DMS153 (cell line): ENCODE results near the gene PFKFB2.
"Not testable (repeated sequence)": the region's sequence is repeated elsewhere in the genome, so short reads cannot be mapped to it uniquely, and the experiment has no call there.

Source experiments
- DNase-seq: peaks from one replicate; lab custom pipeline; 2025; lab: John Stamatoyannopoulos, UW

Gene PFKFB2

GRCh38 chr1:207039380-207040180, 13.5 kb upstream of the PFKFB2 start:
- no peak for DNase-seq

GRCh38 chr1:207040181-207040533, 12.9 kb upstream of the PFKFB2 start:
- no peak for DNase-seq

- DNase-seq, result not testable (repeated sequence)
Observed at GRCh38 chr1:207041397-207041796, 11.7 kb upstream of the PFKFB2 start.

- DNase-seq, result no peak
Observed at GRCh38 chr1:207045453-207045852, 7.6 kb upstream of the PFKFB2 start.

DNA sequence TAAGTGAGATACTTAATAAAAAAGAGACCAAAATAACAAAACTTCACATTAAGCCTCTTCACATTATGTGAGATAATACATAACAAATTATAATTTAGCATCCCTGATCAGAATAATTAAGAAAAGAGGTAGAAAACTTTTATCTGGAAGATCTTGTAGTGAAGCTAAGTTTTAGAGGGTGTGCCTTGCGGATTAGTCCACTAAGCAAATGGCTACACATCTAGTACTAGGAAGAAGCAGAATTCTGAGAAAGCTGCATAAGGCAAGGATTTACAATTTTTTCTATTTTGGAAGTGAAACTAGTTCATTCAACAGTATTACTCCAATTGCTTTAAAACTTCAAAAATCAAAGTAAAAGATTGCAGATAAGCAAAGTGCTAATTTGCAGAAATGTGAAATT, 5.6 kb upstream of the PFKFB2 start:
- DNase-seq, result no peak

GRCh38 chr1:207048041-207048440, 5.0 kb upstream of the PFKFB2 start:
- DNase-seq, result no peak

DNA sequence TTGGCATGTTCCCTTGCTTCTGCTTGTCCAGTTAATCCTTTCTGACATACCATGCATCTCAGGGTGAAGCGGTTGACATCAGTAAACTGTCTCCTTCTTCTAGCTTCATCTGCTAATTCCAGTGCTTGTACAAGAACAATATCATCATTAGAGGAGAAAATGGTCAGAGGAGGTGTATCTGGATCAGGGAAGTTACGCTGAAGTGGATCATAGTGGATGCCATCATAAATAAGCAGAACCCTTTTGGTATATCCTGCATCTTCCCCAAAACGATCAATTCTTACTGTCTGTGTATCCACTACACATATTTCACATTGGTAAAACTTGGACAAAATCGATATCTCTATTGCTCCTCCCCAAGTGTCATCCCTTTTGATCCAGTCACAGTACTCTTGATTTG, 4.0 kb upstream of the PFKFB2 start:
- DNase-seq, result no peak

- no peak for DNase-seq
Observed at GRCh38 chr1:207049514-207049913, 3.6 kb upstream of the PFKFB2 start.

- peak; percentile 53 for DNase-seq
Observed at GRCh38 chr1:207049974-207050391, 3.1 kb upstream of the PFKFB2 start.

DNA sequence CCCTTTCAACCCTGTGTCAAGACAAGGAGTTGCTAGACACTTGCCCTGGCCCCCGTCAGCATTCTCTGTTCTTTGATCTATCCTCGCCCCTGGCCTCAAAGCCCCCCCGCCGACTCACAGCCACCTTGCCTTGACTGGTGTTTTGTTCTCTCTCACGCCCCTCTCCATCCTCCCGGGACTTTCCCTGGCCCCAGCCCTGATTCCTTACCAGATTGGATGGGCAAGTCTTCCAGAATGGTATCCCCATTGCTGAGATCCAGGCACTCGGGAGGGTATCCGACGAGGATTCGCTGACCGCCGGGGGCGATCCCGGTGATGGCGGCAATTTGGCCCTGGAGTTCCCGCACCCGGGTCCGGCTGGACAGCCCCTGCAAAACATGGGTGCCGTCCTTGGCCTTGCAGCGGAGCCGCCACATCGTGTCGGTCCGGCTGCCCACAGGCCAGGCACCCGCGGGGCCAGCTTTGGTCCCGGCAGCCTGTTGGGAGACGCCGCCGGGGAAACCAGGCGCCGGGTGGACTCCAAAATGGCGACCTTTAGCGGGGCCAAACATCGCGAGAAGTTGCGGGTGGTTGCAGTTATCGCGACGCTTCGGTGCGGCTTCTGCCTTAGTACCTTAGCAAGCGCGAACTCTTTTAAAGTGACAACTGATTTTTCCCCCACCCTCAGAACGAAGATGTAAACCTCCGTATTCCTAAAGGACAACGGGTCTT, 2.4 kb upstream of the PFKFB2 start:
- DNase-seq, result peak; percentile 91

DNA sequence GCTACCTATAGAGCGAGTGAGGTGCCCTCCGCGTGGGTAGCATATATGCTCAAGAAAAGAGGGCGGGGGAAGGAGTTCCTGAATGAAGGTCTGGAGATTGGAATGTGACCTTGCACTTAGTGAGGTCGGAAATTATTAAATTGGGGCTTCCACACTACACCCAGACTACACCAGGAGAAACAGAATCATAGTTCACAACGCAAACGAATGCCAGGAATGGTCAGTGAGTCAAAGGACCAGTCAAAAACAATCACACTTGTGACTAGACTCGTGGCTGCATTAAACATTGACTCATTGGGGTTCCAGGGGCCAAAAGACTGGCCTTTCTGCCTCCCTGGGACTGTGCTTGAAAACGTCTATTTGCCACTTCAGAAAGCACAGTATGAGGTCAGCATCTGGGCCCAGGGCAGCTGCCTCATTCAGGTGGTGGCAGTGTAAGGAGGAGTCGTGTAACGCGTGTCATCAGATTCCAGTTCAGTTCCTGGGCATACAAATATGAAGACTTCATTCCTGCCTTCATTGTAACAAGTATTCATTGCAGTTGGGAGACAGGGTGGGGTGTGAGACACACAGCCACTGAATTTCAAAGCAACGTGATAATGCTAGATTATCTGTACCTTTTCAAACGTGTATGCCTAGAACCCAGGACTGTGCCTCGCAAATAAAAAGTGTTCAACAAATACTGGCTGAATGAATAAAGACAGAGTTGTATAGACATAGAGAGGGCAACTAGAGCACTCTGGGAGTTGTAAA, 1.7 kb upstream of the PFKFB2 start, which contains the start of gene YOD1:
Gene YOD1, minus strand, starts transcription at position 18 of the 753 bp plus-strand sequence. CDS start 178 bp downstream, outside the sequence.
- DNase-seq, result no peak

- no peak for DNase-seq
Observed at GRCh38 chr1:207054491-207054890, 1.4 kb downstream of the PFKFB2 start.

DNA sequence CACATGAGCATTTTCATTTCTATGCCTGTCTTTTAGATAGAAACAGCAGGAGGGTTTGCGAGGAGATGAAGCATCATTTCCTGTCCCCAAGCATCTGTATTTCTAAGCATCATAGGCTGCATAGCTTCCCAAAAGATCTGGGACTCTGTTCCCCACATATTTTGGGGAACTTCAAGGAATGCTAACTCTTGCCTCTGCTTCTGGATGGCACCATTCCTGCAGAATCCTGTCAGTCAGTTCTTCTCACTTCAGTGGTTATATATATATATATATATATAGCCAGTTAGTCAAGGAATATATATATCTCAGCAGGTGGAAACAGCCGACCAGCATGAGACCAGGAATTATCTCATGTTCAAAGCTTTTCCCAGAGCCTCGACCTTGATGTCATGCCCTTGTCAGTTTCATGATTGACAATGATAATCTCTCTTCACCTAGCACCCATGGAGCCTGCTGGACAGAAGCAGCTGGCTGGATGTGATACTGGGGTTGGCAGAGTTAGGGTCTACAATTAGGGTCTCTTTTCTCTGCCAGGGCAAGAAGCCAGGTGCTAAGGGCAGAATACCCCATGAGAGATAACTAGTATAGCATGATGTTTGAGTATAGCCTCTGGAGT, 2.4 kb downstream of the PFKFB2 start:
- no peak for DNase-seq

DNA sequence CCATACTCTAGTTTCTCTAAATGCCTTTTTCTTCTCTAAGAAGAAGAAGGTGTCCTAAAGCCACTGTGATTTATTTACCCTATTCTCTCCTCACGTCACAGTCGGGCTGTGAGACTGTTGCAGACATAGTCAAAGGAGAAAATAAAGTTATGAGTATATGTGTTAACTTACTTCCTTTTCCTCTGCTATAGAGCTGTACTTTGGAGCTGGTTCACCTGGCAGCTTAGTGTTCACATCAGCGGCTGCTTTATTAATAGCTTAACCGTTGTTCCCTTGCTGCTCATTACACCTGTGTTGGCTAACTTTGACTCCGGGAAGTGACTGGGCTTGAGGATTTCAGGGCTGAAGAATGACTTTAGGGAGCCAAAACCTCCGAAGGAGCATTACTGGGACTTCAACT, 3.6 kb downstream of the PFKFB2 start:
- no peak for DNase-seq

- DNase-seq, result peak; percentile 16
Observed at GRCh38 chr1:207058252-207058651, 5.2 kb downstream of the PFKFB2 start.

- peak; percentile 69 for DNase-seq
Observed at GRCh38 chr1:207058878-207059867, 6.1 kb downstream of the PFKFB2 start.

DNA sequence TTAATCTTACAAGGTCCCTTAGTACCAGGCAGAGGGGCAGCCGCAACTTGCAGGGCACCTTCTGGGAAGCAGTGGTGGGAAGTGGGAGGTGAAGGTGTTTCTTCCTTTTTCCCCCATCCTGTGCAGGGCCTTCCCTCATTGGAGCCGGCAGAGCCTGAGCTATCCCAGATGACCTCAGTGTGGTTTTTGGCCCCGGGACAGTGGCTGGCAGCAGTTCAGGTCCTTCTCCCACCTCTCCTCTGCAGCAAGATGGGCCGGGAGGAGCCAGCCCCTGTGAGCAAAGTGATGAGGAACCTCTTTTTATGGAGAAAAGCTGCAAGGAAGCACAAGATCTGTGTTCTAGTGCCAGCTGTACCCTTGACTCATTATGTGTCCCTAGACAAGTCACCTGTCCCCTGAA, 6.8 kb downstream of the PFKFB2 start:
- no peak for DNase-seq

GRCh38 chr1:207060596-207060995, 7.5 kb downstream of the PFKFB2 start:
- no peak for DNase-seq

DNA sequence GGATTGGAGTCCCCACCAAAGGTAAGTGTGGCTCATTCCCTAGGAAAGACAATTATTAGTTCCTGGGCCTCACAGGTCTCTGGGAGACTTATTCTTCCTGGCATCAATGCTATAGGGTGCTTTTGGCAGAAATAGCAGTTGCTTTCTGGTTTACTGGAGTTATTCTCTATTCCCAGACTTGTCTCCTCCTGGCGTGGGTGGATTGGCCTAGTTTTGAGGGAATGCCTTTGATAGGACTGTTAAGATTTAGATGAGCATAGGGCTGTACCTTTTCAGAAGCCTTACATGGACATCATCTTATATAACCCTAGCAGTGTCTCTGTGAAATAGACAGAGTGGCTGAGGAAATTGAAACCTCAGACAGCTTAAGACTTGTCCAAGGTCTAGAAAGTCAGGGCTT, 9.0 kb downstream of the PFKFB2 start:
- DNase-seq, result no peak

- no peak for DNase-seq
Observed at GRCh38 chr1:207063014-207063413, 9.9 kb downstream of the PFKFB2 start.

- no peak for DNase-seq
Observed at GRCh38 chr1:207064561-207064960, 11.5 kb downstream of the PFKFB2 start.
